GM19240 (cell line): ENCODE measurements around the gene AXIN2.

Source experiments
- DNase-seq: peaks from one replicate; pipeline ENCODE4 v3.0.0; 2011; ENCODE audit warnings: low spot score; ENCODE audit not compliant: insufficient read length

The AXIN2 gene

DNA sequence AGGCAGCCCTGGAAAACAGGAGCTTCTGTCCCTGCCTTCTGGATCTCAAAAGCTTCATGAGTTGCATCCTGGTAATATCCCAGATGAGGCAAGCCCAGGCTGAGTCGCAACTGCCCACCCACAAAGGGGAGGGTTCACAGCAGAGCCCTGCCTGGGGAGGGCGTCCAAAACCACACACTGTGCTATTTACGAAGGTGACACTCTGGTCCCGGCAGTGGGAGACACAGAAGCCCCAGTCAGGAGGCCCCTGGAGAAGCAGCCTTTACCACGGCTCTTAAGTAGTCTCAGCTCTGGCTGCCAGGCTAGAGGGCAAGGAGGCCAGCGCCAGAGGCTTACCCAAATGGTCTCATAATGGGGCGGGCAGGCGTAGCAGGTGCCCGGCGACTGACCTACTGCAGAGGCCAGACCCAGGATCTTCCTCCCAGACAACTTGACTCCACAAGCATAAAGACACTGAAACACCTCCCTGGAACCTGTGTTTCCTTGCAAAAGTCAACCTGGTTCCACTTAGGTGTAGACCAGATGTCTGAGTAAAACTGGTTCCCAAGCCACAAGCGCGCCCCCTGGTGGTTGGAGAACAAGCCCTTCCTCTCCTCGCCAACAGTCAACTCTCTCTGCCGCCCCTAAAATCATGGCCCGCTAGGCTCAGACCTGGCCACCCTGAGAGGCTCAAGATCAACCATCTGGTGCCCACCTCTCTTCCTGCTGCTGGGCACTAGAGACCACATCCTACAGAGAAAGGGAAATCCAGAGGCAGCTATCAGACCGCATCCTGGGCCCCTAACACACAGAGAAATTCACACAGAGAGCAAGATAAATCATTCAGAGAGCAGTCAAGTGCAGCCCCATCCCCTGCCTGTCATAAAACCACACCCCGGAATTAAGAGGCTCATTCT lies 5.2 kb downstream of the AXIN2 start:
- peak; percentile 44 for DNase-seq

DNA sequence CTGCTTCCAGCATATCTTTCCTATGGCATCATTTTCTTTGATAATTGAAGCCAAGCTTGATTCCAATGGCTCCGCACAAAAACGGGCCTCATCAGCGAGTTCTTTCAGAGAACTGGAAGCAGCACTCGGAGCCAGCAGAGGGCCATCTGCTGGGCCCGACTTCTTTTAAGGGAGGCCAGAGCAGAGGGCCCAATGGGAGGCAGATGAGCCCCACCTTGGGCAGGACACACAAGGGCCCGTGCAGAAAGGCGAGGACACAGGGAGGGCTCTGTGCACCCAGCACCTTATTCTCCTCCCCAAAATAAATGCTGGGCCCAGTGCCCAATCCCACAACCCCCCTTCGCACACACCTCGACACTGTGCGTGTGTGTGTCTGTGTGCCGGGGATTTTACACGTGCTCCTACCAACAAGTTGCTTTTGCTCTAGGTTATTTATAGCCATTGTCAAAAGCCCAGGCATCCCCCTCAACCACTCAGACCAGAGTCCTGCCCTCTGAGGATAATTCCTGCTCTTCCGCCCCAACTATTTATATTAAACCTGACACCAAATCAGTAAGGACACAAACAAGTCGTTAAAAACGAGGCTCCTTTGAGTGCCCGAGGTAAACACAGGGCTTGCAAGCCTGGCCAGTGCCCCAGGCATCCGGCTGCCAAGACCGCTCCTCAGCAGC lies 6.8 kb downstream of the AXIN2 start:
- no peak for DNase-seq

DNA sequence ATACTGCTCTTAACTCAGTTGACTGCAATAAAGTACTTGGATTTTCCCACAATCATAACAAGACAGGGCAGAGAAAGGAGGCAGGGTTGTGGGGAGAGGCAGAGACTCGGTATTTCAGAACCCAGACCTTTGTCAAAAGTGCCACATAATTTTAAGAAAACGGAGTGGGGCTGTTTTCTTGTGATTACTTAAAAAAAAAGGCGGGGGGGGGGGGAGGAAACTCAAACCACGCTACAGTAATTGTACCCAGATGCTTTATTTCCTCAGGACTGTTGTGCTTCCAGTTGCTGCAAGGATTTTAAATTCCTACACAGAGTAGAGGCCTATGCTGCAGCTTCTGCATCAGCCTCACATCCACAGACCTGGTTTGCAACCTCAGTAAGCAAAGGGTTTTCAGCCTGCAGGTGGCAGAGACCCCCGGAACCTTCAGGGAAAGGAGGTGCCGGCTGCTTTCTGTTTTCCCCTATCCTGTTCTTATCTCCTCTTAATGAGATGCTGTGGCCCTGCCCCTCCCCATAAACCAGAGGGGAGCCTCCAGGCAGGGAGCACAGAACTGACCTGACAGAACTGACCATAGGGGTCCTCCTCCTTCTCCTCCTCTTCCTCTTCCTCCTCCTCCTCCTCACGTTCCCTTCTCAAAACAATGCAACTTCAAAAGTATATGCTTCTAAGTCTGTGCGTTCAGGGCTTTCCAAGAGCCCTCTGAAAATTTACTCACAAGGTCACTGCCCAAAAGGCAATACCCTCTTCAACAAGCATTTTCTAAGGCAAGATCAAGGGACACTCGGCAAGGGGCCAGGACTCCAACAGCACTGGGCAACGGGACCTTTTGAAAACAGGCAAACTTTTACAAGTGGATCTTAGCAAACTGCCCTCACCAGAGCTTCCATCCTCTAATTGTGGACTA lies 7.5 kb downstream of the AXIN2 start:
- no peak for DNase-seq

DNA sequence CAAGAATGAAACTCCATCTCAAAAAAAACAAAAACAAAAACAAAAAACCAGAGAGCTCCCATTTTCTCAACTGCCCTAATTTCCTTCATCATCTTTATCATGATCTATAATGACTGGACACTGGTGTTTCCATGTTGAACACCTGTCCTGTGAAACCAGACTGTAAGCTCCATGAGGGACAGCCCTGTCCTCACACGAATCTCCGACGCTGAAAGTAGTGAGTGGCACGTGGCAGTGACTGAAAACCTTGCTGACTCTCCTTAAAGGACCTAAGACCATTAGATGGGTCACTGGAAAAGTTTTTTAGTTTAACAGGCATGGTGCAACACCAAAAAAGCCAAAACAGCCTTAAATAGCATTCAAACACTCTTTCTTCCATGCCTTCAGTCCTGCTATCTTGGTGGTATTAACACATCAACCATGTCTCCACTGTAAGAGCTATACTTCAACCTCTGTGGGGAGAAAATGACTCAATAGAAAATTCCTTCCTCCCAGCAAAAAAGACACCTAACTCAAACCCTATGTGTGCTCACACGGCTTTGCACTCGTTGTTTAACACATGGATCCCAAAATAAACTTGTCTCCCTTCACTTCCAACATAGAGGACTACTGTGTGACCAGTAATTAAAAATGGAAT lies 8.3 kb downstream of the AXIN2 start:
- no peak for DNase-seq

DNA sequence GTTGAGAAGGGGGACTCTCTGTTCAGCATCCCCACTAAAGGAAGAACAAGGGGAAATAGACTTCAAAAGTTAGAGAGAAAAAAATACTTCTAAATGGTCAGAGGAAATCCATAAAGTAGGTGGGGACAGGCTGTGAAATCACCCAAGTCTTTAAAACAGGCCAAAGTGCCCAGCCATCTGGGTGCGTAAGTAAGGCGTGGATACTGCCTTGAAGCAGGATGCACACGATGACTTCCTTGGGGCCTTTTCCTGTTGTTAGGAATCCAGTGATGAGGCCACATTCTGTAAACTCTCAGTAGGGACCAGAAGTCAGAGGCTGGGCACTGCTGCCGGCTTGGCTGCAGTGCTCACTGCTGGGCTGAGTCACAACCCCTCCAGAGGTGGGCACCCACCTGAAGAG lies 9.2 kb downstream of the AXIN2 start:
- no peak for DNase-seq

DNA sequence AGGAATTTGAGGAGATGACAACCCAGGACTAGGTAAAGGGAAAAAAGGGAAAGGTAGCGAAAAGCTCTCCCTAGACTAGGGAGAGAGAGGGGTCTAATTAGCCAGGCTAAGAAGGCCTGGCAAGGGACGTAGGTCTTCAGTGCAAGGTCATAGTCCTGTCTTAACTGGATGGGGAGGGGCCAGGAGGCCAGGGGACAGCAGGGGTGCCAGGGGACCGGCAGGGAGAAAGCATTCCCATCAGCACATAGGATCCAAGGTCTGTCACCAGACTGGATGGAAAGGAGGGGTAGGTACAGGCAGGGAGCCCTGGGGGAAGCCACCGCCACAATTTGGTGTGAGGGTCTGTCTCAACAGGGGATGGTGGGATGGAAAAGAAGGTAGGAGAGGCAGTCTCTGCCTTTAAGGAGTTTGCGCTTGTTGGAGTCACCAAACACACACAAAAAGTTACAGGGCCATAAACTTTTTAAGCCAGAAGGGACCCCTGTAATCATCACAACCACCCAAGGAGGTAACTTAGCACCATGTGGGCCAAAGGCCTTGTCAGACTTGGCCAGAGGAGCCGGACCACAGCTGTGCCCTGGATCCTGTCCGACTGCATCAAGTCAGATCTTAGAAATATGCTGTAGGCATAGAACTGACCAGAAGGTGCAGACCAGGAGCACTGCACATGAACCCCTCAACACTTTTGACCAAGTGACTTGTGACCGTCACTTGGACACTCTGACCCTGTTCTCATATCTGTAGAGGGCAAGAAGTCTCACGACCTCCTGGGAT lies 10.0 kb downstream of the AXIN2 start:
- DNase-seq = no peak

DNA sequence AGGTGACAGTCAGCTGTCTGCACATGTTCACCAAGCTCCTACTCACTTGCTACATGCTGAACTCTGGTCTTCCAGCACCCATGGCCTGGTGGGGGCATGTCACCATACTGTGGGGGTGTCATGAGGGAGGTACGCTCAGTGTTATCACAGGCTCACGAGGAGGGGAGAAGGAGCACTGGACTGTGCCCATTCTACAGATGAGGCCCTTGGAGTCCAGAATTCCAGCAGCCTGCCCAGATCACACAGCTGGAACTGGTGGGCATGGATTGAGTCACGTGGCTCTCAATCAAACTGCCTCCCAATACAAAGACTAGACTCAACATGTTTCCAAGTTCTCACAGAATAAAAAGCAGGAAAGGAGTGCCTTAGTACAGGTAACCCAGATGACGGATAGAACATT lies 10.7 kb downstream of the AXIN2 start:
- no peak for DNase-seq

DNA sequence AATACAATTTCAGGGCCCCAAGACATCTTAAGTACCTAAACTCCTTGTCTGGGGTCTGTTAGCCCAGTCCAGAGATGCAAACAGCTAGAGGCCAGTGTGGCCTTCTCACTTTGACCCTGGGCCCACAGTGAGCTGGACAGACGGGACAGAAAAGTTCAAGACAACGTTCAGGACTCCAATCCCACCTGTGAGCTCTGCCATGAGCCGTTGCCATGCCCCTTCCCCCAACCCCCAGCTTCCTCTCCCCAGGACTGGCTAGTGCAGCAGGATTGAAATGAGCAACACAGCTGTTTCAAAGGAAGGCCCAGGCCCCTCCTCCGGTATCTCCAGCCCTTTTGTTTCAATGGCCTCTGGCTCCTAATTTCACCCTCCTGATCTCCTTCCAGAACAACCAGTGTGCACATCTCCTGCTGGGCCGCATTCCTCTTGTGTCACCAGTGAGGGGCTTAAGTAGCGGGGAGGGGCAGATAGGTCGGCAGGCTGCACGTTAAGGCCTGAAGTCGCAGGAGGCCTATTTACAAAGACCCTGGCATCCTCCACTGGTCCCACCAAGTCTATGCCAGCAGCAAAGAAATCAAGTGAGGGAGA lies 11.3 kb downstream of the AXIN2 start:
- no peak for DNase-seq

DNA sequence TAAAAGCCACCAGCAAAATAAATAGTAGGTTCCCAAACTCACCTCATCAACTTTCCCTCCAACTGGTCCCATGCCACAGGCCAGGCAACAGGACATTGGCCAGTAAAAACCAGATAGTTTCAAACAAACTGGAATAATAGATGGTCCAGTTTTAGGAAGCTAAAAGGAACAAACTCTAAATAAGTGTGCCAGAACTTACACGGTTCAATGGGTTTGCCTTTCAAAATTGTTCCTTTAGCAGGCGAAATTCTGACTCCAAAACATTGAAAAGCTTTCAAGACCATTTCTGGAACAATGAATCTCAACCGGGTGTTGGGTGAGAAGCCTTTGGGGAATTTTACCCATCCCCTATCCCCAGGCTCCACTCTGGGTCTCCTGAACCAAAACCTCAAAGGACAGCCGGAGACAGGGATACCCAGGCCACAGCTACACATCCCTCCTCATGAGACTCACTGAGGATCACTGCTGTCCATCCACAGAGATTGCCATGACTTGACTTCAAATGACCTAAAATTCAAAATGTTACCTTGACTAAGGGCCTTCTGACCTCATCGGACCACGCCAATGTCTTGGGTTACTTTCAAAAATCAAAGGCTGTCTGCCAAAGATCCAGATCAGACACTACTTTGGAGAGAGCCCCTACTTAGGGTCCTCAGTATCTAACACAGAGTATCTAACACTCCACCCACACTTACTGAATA lies 13.0 kb downstream of the AXIN2 start:
- no peak for DNase-seq

DNA sequence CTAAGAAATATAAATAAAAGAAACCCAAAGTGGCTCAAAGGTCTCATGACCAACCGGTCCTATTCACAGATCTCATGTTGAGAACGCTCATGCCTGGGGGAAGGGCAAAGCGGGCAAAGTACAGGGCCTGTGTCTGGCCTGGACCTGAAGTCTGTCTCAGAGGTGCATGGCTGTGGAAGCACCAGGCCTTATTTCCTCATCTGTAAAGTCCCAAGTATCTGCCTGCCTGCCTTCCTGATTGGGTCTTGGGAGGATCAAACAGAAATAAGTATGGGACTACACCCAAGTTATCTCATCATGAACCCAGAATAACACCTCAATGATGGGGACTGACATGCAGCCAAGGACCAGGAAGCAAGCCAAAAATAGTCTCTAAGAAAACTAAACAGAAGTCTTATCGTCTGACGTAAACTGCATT lies 14.2 kb downstream of the AXIN2 start:
- no peak for DNase-seq

DNA sequence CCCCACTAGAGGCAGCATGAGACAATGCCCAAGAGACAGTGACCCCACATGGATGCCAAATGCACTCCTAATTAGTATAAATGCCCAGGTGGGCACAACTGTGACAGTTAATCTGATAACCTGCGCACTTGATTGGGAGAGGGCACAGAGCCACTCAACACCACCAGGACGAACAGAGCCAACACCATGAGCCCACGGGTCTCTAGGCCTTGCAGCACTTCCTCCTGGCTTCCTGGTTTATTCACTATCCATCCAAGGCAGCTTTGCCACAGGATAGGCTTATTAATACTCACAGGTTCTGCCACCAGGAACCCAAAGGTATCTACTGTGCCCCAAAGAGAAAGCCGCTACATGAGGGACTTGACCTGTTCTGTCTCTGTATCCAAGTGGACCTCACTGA lies 14.9 kb downstream of the AXIN2 start:
- DNase-seq = no peak

DNA sequence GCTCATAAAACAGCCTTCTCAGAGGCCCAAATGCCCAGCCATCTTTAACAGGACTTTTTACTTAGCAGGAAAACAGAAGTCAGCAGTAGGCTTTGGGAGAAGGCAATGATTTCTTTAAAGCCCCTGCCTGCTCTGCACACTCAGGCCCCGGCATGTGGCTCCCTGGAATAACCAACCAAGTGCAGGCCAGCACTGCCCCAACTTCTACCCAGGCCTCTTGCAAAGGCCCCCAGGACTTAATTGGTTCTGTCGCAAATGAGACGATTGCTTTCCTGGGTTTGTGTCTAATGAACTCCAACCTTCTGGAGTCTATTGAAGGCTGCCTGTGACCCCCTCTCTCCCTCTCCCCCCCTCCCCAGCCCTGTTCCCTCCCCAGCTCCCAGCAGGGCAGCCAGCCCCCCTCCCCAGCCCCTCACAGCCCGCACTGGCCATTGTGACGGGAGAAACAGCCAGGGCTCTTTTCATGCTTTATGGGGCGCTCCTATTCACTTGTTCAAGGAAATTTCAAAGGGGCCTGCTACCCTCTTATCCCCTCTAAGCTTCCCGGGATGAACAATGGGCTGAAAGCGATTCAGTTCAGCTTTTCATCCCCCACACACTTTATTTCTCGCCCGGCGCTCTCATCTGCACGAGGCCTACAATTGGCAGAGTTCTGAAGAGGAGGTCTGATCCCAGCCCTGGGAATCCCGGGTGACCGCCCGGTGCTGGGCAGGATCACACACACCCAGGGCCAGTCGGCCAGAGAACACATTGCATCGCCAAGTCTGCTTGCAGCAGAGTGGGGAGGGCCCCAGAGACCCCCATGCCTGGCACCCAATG lies 15.5 kb downstream of the AXIN2 start:
- DNase-seq = no peak

DNA sequence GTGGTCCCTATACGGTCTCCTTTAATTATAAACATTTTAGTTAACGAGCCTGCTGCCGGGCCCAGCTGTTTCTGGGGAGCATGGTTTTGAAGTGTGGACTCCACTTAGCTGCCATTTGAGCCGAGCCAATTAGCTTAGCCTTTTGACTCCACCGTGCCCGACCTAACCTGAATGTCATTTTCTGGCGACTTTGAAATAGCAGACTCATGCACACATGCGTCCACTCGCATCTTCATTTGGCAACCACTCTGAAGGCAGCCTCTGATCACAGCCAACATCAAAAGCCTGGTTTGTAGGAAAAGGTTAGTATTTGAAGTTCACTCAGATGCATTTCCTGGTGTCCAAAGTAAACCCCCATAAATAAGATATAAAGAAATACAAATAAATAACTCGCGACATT lies 16.8 kb downstream of the AXIN2 start:
- no peak for DNase-seq

DNA sequence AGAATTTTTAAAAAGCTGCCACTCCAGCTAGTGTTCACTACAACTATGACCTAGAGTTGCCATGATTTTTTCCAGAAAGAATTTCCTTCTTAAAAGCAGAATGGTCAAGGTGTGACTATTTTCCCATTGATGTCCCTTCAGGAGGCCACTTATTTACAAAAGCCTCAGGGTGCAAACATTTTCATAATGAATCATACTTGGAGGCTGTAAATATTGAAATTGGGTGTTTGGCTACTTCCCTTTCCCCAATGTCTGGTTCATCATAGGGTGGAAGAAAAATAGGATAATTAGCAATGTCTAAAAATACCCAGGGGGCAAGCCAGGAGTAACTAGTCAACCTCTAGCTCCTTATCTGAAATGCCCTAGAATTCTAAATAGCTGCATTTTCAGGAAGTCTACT lies 18.8 kb downstream of the AXIN2 start:
- DNase-seq = no peak

DNA sequence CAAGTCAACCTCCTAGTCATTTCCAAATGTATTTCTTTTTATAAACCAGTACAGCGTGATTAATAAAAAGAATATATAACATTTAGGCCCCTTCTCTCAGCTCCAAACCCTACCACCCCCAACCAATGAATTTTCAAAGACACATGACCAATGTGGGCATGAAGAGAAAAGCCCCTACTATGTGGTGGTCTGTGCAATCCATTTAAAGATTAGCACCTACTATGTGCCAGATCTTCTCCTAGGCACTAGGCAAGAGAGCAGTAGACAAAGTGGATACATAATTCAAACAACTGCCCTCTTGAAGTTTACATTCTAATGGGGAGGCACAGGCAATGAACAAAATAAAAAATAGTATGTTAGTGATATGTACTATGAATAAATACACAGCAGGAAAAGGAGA lies 19.4 kb downstream of the AXIN2 start:
- DNase-seq = no peak

DNA sequence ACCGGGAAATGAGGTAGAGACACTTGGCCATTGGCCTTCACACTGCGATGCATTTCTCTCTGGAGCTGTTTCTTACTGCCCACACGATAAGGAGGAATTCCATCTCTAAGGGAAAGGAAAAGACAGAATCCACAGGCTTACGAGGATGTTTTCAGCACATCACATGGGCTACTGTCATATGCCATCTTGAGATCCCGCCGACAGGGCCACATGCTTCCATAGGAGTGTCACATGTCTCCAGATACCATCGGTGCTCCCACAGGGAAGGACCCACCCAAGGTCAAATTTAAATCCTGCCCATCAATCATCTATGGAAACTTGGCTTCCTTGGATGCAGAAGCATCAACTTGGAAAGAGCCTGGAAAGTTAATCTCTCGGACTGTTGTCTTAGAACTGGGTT lies 20.0 kb downstream of the AXIN2 start:
- no peak for DNase-seq

DNA sequence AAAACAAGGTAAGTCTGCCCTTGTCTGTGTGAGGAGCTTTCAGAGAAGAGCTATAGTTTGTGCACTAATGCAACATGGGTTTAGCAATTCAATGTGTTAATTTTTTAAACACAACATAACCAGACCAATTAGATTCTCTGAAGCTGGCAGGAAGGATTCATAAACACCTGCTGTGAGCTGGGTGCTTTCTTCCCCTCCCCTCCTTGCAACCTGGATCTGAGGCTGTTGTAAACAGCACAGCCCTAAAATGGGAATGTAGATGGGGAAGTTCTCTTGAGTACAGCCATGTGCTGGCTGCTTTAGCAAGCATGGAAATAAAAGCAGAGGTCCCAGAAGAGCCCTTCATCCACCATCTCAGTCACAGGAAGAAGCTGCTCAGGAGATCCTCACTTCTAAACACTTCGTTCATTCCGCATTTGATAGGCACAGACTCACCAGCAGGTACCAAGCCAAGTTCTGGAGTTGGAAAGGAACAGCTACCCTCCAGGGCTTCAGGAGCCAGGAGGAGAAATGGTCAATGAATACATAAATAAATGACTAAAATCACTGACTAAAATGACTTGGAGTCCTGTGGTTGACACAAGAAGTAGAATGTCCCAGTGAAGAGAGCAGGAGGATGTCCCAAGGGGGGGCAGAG lies 21.7 kb downstream of the AXIN2 start:
- no peak for DNase-seq
